IPS-15b (cell line): ENCODE results near the gene PPFIBP2.

Experiments
- H3K27me3 ChIP-seq: one replicate; pipeline ENCODE4 v1.6.1; 2013; ENCODE audit warnings: low read length; ENCODE audit not compliant: control insufficient read depth, insufficient read depth
- H3K36me3 ChIP-seq: one replicate; pipeline ENCODE4 v1.6.1; 2013; ENCODE audit warnings: low read length; ENCODE audit not compliant: control insufficient read depth, insufficient read depth
- H3K4me1 ChIP-seq: one replicate; pipeline ENCODE4 v1.6.1; 2013; ENCODE audit warnings: mild to moderate bottlenecking, low read length; ENCODE audit not compliant: control insufficient read depth, insufficient read depth
- H3K4me3 ChIP-seq: one replicate; pipeline ENCODE4 v1.5.1; 2013; ENCODE audit warnings: low read depth, low read length
- H3K9ac ChIP-seq: one replicate; pipeline ENCODE4 v1.6.1; 2013; ENCODE audit warnings: low read depth, mild to moderate bottlenecking, low read length
- H3K9me3 ChIP-seq: one replicate; pipeline ENCODE4 v1.6.1; 2013; ENCODE audit warnings: mild to moderate bottlenecking, low read length; ENCODE audit not compliant: control insufficient read depth, insufficient read depth

PPFIBP2 gene

DNA sequence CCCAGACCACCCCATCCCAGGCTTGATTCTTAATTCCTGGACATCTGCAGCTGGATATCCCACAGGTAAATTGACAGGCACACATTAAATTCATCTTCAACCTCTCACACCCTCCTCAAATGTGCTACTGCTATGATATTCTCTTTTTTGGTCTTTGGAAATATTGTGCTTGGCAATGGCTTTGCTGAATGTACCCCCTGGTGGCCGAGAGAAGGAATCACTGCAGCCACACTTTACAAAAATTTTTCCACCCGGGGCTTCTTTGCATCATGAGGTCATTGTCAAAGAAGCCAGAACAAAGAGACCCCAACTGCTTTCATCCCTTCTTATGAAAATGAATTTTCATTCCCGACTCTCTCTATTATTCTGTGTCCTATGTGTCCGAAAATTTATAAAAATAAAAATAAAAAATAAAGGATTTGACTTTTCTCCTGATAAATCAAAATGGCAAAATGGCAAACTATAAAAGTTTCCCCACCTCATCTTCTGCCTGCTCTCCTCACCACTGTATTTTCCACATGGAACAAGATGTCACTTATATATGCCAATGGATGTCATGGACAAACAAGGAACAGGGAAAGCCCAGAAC lies 174.5 kb downstream of the PPFIBP2 start:
- Histone ChIP-seq H3K36me3 (no peaks in the 10 kb centered on the region), H3K9ac (no peak overlapping the region), H3K27me3 (peaks cover 2% of the 10 kb centered on the region), H3K4me3 (no peak overlapping the region), H3K4me1 (no peaks in the 10 kb centered on the region), H3K9me3 (no peaks in the 10 kb centered on the region)

DNA sequence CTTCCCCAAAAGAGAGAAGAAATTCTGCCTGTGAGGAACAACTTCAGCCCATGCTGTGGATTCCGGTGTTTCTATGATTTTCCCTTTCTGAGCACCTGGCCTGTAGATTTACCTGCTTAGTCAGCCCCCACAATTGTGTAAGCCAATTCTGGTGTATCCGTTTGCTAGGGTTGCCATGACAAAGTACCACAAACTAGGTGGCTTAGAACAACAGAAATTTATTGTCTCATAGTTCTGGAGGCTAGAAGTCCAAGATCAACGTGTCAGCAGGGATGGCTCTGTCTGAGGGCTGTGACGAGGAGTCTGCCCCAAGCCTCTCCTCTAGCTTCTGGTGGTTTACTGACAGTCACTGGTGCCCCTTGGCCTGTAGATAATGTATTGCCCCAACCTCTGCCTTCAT lies 175.4 kb downstream of the PPFIBP2 start:
- Histone ChIP-seq H3K4me1 (no peaks in the 10 kb centered on the region), H3K36me3 (no peaks in the 10 kb centered on the region), H3K27me3 (peaks cover 5% of the 10 kb centered on the region), H3K9me3 (no peaks in the 10 kb centered on the region), H3K9ac (no peak overlapping the region), H3K4me3 (no peak overlapping the region)

DNA sequence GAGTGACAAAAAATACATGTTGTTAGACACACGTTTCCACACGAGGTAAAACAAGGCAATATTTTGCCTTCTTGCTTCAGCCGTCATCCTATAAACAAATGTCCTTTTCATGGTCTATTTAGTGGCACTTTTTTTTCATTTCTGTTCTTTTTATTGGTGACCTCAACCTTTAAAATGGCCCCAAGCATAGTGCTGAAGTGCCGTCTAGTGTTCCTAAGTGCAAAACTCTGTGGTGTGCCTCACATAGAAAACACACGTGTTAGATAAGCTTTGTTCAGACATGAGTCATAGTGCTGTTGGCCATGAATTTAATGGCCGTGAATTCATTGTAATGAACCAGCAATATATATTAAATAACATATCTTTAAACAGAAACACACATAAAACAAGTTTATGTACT lies 176.8 kb downstream of the PPFIBP2 start:
- no peak overlapping the region for H3K4me3 ChIP-seq
- H3K9ac ChIP-seq: no peak overlapping the region
- H3K36me3 ChIP-seq: no peaks in the 10 kb centered on the region
- H3K4me1 ChIP-seq: peaks cover 4% of the 10 kb centered on the region
- H3K9me3 ChIP-seq: no peaks in the 10 kb centered on the region
- H3K27me3 ChIP-seq: peaks cover 5% of the 10 kb centered on the region

DNA sequence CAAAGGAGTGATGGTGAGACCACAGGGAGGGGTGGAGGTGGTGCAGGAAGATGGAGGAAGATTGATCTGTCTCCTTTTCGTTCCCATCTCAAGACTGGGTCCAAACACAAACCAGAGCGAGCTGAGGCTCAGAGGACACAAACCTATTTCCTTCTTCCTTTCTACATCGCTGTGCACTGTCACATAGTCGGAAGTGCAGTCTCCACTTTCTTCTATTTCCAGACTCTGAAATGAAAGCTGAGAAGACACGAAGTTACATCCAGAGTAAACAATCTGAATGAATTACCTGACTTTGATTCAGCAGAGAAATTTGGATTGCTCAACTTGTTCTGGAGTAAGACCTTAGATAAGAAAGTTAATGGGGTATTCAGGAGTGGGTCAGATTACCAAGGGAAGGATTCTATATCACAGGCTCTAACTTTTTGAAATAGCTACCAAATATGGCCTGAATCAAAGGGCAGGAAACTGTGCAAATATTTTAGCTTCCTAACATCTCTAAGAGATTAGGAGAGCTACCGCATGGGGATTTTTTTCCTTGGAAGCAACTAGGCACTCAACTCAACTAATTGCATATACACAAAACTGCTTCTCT lies 178.1 kb downstream of the PPFIBP2 start:
- H3K27me3 ChIP-seq: peaks cover 5% of the 10 kb centered on the region
- no peak overlapping the region for H3K4me3 ChIP-seq
- no peaks in the 10 kb centered on the region for H3K9me3 ChIP-seq
- peaks cover 4% of the 10 kb centered on the region for H3K4me1 ChIP-seq
- H3K9ac ChIP-seq: no peak overlapping the region
- H3K36me3 ChIP-seq: no peaks in the 10 kb centered on the region

DNA sequence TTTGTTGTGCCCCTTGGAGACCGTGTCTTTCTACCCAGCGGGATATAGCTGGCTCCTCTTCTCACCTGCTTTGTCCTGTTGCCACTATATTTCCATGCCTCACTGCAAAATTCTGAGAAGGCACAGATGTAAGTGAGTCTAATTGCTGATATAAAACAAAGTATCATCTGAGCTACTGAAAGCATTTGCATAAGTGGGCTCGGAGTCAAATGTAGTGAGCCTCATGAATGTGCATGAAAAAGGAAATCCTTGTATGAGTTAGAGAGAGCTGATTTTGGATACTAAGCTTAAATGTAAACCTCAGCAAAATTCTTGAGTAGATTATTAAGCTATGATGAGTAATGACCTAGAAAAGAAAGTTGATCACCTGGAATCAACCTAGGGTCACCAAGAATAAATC lies 178.6 kb downstream of the PPFIBP2 start:
- H3K9ac ChIP-seq: no peak overlapping the region
- H3K4me1 ChIP-seq: peaks cover 4% of the 10 kb centered on the region
- H3K27me3 ChIP-seq: peaks cover 5% of the 10 kb centered on the region
- no peaks in the 10 kb centered on the region for H3K36me3 ChIP-seq
- H3K4me3 ChIP-seq: no peak overlapping the region
- H3K9me3 ChIP-seq: no peaks in the 10 kb centered on the region

DNA sequence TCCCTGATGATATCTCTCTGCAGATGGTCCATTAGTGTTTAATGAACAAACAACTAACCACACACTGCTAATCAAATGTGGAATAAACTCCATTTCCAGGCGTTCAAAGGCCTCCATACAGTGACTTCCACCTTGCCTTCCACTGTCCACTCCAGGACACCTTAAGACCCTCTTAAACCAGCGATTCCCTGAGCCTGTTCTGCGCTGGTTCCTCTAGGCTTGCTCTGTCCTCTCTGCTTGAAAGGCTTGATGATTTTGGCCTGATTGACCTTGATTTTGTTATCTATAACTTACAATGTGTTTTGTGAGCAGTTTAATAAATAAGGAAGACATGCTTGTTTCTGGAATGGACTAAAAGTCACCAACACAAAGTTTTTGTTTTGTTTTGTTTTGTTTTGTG lies 180.4 kb downstream of the PPFIBP2 start:
- Histone ChIP-seq H3K9me3 (no peaks in the 10 kb centered on the region), H3K4me1 (peaks cover 4% of the 10 kb centered on the region), H3K4me3 (no peak overlapping the region), H3K9ac (no peak overlapping the region), H3K27me3 (peaks cover 5% of the 10 kb centered on the region), H3K36me3 (no peaks in the 10 kb centered on the region)

DNA sequence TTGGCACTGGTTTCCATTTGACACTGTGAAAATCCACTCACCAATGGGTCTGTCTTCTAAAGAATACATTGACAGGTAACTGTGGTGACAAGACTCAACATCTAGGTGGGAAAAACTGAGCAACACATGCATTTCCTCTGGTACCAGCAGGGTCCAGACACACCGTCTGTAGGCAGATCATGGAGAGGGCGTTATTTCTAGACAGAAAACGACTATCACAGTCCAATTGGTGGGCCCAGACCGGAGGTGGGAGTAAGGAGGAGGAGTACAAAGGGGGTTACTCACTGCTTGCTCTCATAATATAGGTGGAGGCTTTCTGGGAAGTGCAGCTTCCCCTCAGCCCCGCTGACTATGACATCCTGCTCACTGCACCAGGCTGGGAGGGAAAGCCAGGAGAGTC lies 182.6 kb downstream of the PPFIBP2 start:
- no peaks in the 10 kb centered on the region for H3K36me3 ChIP-seq
- H3K9me3 ChIP-seq: no peaks in the 10 kb centered on the region
- H3K9ac ChIP-seq: no peak overlapping the region
- peaks cover 4% of the 10 kb centered on the region for H3K4me1 ChIP-seq
- H3K27me3 ChIP-seq: peaks cover 5% of the 10 kb centered on the region
- no peak overlapping the region for H3K4me3 ChIP-seq
